ENCODE measurements around the gene KLF3.

- TF ChIP-seq CTCF (IDR thresholded peaks at IDR 0.05) (no peak), POLR2A (IDR thresholded peaks at IDR 0.05) (no peak)
Observed at GRCh38 chr4:38704622-38705154, 40.7 kb downstream of the KLF3 start.

Measured in right lobe of liver (tissue), 4 donors.